Measurements from ENCODE around the gene ELL. TPM values are rescaled to one million over a fixed set of nuclear protein-coding genes. Genes with fewer than 3 reads are reported as not detected.

ELL gene
- total and polyA plus RNA-seq, 4 experiments from 2014 or later: 6.5 to 35.9 (median 25.8) TPM

GRCh38 chr19:18533058-18533457 lies 11.2 kb upstream of the ELL start:
- no peak for DNase-seq
- Histone ChIP-seq H3K27me3 (ENCODE audit: insufficient read depth, low read length) (no peaks in the 10 kb centered on the region), H3K4me1 (ENCODE audit: insufficient read depth, low read length) (no peaks in the 10 kb centered on the region), H3K27ac (ENCODE audit: low read depth, low read length) (no peak overlapping the region), H3K9me3 (ENCODE audit: control insufficient read depth in 1 of 2, low read length in 2 of 2) (no peaks in the 10 kb centered on the region), H3K36me3 (ENCODE audit: insufficient read depth, low read length) (peaks cover 33% of the 10 kb centered on the region), H3K4me3 (ENCODE audit: low read length in 2 of 2) (no peak overlapping the region)
- no peaks in the 10 kb centered on the region for H3K27me3 Mint-ChIP-seq
- H3K4me1 Mint-ChIP-seq: peaks cover 0 to 5% (median 1%) of the 10 kb centered on the region in 4 donors
- H3K27ac Mint-ChIP-seq: no peak overlapping the region
- CTCF ChIA-PET (ENCODE audit: partially characterized antibody): interaction anchor here (1.1 kb wide), 1 partner anchor 13 kb away, joined by 3 read pairs; no protein-coding TSS in a partner anchor
- peaks cover 19 to 31% of the 10 kb centered on the region in 2 donors for H3K36me3 Mint-ChIP-seq
- POLR2A ChIA-PET (ENCODE audit: partially characterized antibody): interaction anchor here (0.9 to 1.8 kb wide), 2 partner anchors 11 to 55 kb away, joined by 3 to 4 read pairs; partner anchors contain the start of gene REX1BD
- no peak overlapping the region for H3K4me3 Mint-ChIP-seq
- intact Hi-C loops (cut with micrococcal nuclease): no loop called here
- H3K9me3 Mint-ChIP-seq: peaks cover 0 to 1% (median 0%) of the 10 kb centered on the region in 8 donors

DNA sequence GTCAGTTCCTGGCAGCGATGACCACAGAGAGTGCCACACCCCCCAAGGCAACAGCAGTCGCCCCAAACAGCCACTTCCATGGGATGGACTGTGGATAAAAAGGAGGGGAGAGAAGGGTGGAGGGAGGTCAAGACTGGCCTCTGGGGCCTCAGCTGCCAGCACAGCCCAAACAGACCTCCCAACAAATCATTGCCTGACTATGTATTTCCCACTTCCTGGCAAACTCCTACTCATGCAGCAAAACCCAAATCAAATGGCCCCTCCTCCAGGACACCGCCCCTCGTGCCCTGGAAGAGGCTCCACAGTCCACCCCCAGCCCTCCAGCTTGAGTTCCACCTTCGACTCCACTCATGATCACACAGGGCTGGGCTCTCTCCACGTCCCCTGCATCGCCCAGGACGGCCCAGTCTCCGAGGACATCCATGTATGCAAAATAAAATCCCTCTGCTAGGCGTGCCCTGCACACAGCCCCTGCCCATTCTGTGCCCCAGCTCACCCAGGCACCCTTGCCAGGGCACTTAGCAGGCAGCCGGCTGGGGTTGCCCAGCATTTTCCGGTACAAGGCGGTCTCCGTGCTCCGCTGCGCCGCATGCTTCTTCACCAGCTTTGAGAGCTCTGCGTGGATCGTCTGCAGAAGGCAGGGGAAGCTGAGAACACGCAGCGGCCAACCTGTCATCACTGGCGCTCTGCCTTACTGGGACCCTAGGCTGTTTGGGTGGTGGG lies 10.5 kb upstream of the ELL start:
- H3K4me3 Mint-ChIP-seq: no peak overlapping the region

DNA sequence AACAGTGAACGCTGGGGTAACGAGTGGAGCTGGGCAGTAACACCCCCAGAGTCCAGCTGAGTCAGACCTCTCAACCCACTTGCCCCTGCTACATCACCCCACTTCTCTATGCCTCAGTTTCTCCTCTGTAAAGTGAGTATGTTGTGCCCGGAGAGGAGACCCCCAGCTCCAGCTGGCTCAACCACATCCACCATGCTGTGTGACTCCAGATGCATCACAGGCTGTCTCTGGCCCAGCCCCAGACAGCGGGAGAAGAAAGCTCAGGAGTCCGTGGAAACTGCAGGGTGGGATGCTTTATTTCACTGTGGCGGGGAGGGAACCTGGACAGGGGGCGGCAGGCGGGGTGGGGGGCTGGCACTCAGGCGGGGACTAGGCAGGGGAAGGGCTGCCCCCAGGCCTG lies 9.6 kb upstream of the ELL start:
- Histone ChIP-seq H3K27me3 (ENCODE audit: insufficient read depth, low read length) (no peaks in the 10 kb centered on the region), H3K4me1 (ENCODE audit: insufficient read depth, low read length) (no peaks in the 10 kb centered on the region), H3K27ac (ENCODE audit: low read depth, low read length) (no peak overlapping the region), H3K9me3 (ENCODE audit: control insufficient read depth in 1 of 2, low read length in 2 of 2) (no peaks in the 10 kb centered on the region), H3K4me3 (ENCODE audit: low read length in 2 of 2) (no peak overlapping the region), H3K36me3 (ENCODE audit: insufficient read depth, low read length) (peaks cover 20% of the 10 kb centered on the region)
- Mint-ChIP-seq H3K27me3 (no peaks in the 10 kb centered on the region), H3K9me3 (peaks cover 0 to 1% (median 0%) of the 10 kb centered on the region in 8 donors), H3K4me1 (peaks cover 0 to 2% (median under 1%) of the 10 kb centered on the region in 4 donors), H3K27ac (no peak overlapping the region), H3K36me3 (peaks cover 12 to 17% of the 10 kb centered on the region in 2 donors), H3K4me3 (no peak overlapping the region)
- intact Hi-C loops (cut with micrococcal nuclease): no loop called here
- CTCF ChIA-PET (ENCODE audit: partially characterized antibody): interaction anchor here (1.3 to 1.5 kb wide), 3 partner anchors 25 to 80 kb away, joined by 3 read pairs; no protein-coding TSS in a partner anchor
- DNase-seq: no peak
- POLR2A ChIA-PET (ENCODE audit: partially characterized antibody): interaction anchor here (1.3 kb wide), 1 partner anchor 9 kb away, joined by 3 read pairs; no protein-coding TSS in a partner anchor

More for the DNA sequence above, 10.5 kb upstream of the ELL start:
- H3K4me1 ChIP-seq (ENCODE audit: insufficient read depth, low read length): no peaks in the 10 kb centered on the region
- H3K27me3 Mint-ChIP-seq: no peaks in the 10 kb centered on the region
- H3K27ac ChIP-seq (ENCODE audit: low read depth, low read length): no peak overlapping the region
- H3K36me3 ChIP-seq (ENCODE audit: insufficient read depth, low read length): peaks cover 26% of the 10 kb centered on the region
- no peak overlapping the region for H3K4me3 ChIP-seq (ENCODE audit: low read length in 2 of 2)
- peaks cover 0 to 5% (median 1%) of the 10 kb centered on the region in 4 donors for H3K4me1 Mint-ChIP-seq
- H3K9me3 Mint-ChIP-seq: peaks cover 0 to 1% (median 0%) of the 10 kb centered on the region in 8 donors
- intact Hi-C loops (cut with micrococcal nuclease): no loop called here
- POLR2A ChIA-PET (ENCODE audit: partially characterized antibody): interaction anchor here (1.3 to 1.8 kb wide), 2 partner anchors 10 to 12 kb away, joined by 3 to 4 read pairs; no protein-coding TSS in a partner anchor
- no peaks in the 10 kb centered on the region for H3K27me3 ChIP-seq (ENCODE audit: insufficient read depth, low read length)
- no peak for DNase-seq
- CTCF ChIA-PET (ENCODE audit: partially characterized antibody): interaction anchor here (1.1 kb wide), 1 partner anchor 13 kb away, joined by 3 read pairs; no protein-coding TSS in a partner anchor
- no peaks in the 10 kb centered on the region for H3K9me3 ChIP-seq (ENCODE audit: control insufficient read depth in 1 of 2, low read length in 2 of 2)
- H3K36me3 Mint-ChIP-seq: peaks cover 16 to 26% of the 10 kb centered on the region in 2 donors
- no peak overlapping the region for H3K27ac Mint-ChIP-seq

DNA sequence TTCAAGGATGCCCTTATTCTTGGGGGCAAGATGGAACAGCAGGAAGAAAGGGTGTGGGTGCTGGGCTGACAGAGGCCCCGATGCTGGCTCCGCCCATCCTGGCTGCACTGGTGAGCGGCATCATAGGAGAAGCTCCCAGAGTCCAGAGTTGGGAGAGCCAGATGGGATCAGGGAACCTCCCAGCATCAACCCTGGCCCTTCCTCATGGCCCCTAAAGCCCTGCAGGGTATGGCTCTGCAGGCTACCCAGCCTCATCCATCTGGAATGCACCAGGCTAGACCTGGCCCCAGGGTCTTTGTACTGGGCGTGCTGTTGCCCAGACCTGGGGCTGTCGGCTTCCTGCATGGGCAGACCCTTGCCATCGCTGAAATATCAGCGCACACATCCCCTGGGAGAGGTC lies 7.9 kb upstream of the ELL start:
- no peak overlapping the region for H3K27ac Mint-ChIP-seq
- Histone ChIP-seq H3K4me3 (ENCODE audit: low read length in 2 of 2) (no peak overlapping the region), H3K27me3 (ENCODE audit: insufficient read depth, low read length) (no peaks in the 10 kb centered on the region), H3K9me3 (ENCODE audit: control insufficient read depth in 1 of 2, low read length in 2 of 2) (no peaks in the 10 kb centered on the region), H3K4me1 (ENCODE audit: insufficient read depth, low read length) (no peaks in the 10 kb centered on the region), H3K27ac (ENCODE audit: low read depth, low read length) (no peak overlapping the region), H3K36me3 (ENCODE audit: insufficient read depth, low read length) (peaks cover 11% of the 10 kb centered on the region)
- ChIA-PET POLR2A (ENCODE audit: partially characterized antibody) (interaction anchor here (0.6 to 1.8 kb wide), 5 partner anchors 14 to 233 kb away, joined by 3 to 5 read pairs (median 4); partner anchors contain the start of gene FKBP8), CTCF (ENCODE audit: partially characterized antibody) (no interaction called here)
- H3K27me3 Mint-ChIP-seq: no peaks in the 10 kb centered on the region
- DNase-seq: no peak
- H3K4me1 Mint-ChIP-seq: peaks cover 0 to 2% (median 0%) of the 10 kb centered on the region in 4 donors
- H3K4me3 Mint-ChIP-seq: no peak overlapping the region
- H3K36me3 Mint-ChIP-seq: peaks cover 6 to 13% of the 10 kb centered on the region in 2 donors
- peaks cover 0 to 1% (median 0%) of the 10 kb centered on the region in 8 donors for H3K9me3 Mint-ChIP-seq
- intact Hi-C loops (cut with micrococcal nuclease): no loop called here

GRCh38 chr19:18526316-18526715 lies 4.4 kb upstream of the ELL start:
- DNase-seq: no peak
- H3K27ac ChIP-seq (ENCODE audit: low read depth, low read length): no peak overlapping the region
- Mint-ChIP-seq H3K4me3 (no peak overlapping the region), H3K9me3 (no peaks in the 10 kb centered on the region), H3K27me3 (no peaks in the 10 kb centered on the region), H3K36me3 (peaks cover 2 to 7% of the 10 kb centered on the region in 2 donors), H3K27ac (no peak overlapping the region), H3K4me1 (peaks cover 0 to 10% (median 2%) of the 10 kb centered on the region in 4 donors)
- ChIA-PET POLR2A (ENCODE audit: partially characterized antibody) (interaction anchor here (0.9 to 1.6 kb wide), 2 partner anchors 31 to 393 kb away, joined by 3 to 4 read pairs; partner anchors contain the start of genes DDX49 and KXD1), CTCF (ENCODE audit: partially characterized antibody) (interaction anchor here (0.7 to 1.3 kb wide), 4 partner anchors 16 to 56 kb away, joined by 3 to 6 read pairs (median 3); no protein-coding TSS in a partner anchor)
- H3K27me3 ChIP-seq (ENCODE audit: insufficient read depth, low read length): no peaks in the 10 kb centered on the region
- no peak overlapping the region for H3K4me3 ChIP-seq (ENCODE audit: low read length in 2 of 2)
- intact Hi-C loops (cut with micrococcal nuclease): no loop called here
- H3K36me3 ChIP-seq (ENCODE audit: insufficient read depth, low read length): no peaks in the 10 kb centered on the region
- no peaks in the 10 kb centered on the region for H3K4me1 ChIP-seq (ENCODE audit: insufficient read depth, low read length)
- H3K9me3 ChIP-seq (ENCODE audit: control insufficient read depth in 1 of 2, low read length in 2 of 2): no peaks in the 10 kb centered on the region

DNA sequence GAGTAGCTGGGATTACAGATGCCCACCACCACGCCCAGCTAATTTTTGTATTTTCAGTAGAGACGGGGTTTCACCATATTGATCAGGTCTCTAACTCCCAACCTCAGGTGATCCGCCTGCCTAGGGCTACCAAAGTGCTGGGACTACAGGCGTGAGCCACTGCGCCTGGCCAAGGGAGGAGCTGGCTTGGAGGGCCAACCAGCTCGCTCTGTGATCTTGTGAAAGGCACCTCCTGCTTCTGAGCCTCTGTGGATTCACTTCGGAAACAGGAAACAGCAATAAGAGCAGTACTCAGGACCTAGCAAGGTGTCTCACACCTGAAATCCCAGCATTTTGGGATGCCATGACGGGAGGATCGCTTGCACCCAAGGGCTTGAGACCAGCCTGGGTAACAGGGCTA lies 2.0 kb upstream of the ELL start:
- Mint-ChIP-seq H3K4me3 (no peak overlapping the region), H3K36me3 (peaks cover 0 to 14% of the 10 kb centered on the region in 2 donors), H3K27me3 (no peaks in the 10 kb centered on the region), H3K27ac (peak overlapping the region in 3 of 7 donors; percentile 52 to 94 (median 75)), H3K9me3 (peaks cover 0 to 1% (median 0%) of the 10 kb centered on the region in 8 donors), H3K4me1 (peaks cover 6 to 30% (median 13%) of the 10 kb centered on the region in 4 donors)
- DNase-seq: no peak
- Histone ChIP-seq H3K27me3 (ENCODE audit: insufficient read depth, low read length) (no peaks in the 10 kb centered on the region), H3K36me3 (ENCODE audit: insufficient read depth, low read length) (no peaks in the 10 kb centered on the region), H3K4me1 (ENCODE audit: insufficient read depth, low read length) (peaks cover 20% of the 10 kb centered on the region), H3K27ac (ENCODE audit: low read depth, low read length) (no peak overlapping the region), H3K4me3 (ENCODE audit: low read length in 2 of 2) (no peak overlapping the region), H3K9me3 (ENCODE audit: control insufficient read depth in 1 of 2, low read length in 2 of 2) (no peaks in the 10 kb centered on the region)
- ChIA-PET POLR2A (ENCODE audit: partially characterized antibody) (interaction anchor here (5.0 to 8.1 kb wide), 4 partner anchors 17 to 65 kb away, joined by 48 to 83 read pairs (median 56); partner anchors contain the start of genes FKBP8, KXD1 and REX1BD), CTCF (ENCODE audit: partially characterized antibody) (interaction anchor here (1.5 to 8.0 kb wide), 4 partner anchors 15 to 65 kb away, joined by 5 to 58 read pairs (median 30); partner anchors contain the start of gene REX1BD)
- intact Hi-C loops (cut with micrococcal nuclease): no loop called here
